Islet of Langerhans (tissue), 1 donor: ENCODE measurements around the gene FIG4.
"Not testable (repeated sequence)": the region's sequence is repeated elsewhere in the genome, so short reads cannot be mapped to it uniquely, and the experiment has no call there.

Experiments used
- FAIRE-seq: peaks from one replicate; lab custom pipeline; 2011; peaks lifted over from hg19 to GRCh38; lab: Jason Lieb, UNC

FIG4 gene

DNA sequence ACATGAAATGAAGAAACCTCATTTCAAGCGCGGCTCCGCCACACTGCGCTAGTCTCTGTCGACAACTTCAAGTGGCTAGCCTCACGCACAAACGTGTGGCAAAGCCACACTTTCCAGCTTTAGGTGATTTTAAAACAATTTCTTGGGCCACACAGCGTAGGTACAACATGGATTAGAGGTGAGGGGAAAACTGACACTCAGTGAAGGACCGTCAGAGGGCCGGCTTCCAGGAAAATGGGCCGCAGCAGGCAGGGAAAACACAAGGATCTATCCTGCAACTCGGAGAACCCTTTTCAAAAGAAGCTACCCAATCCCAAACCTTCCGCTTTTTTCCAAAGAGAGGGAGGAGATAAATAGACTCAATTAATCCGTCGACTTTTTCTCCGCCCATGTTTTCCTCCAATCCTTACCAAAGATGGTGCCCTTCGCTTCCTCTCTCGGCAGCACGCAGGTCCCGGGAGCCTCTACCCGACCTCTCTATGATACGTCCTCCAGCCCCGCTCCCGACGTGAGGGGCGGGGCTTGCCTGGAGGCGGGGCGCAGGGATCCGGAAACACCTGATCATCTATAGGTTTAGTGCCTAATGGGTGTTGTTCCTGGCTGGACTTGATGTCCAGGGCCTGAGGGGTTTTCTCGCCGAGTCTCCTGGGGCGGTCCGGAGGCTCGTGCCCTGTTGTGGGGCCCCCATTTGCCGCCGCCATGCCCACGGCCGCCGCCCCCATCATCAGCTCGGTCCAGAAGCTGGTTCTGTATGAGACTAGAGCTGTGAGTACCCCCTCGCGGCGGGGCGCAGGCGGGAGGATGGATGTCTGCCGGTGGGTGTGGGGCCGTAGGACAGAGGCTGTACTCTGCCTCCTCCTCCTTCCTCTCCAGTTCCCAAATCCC lies at the start of gene FIG4, which contains the start of gene AK9:
TSS of gene FIG4 (plus strand) at position 560 of the 885 bp plus-strand sequence. CDS start at position 700, 140 bp downstream.
TSS of gene AK9 (minus strand) at position 466 of the 885 bp plus-strand sequence. CDS start 15,457 bp downstream, outside the sequence.
- FAIRE-seq, result peak; percentile 93

DNA sequence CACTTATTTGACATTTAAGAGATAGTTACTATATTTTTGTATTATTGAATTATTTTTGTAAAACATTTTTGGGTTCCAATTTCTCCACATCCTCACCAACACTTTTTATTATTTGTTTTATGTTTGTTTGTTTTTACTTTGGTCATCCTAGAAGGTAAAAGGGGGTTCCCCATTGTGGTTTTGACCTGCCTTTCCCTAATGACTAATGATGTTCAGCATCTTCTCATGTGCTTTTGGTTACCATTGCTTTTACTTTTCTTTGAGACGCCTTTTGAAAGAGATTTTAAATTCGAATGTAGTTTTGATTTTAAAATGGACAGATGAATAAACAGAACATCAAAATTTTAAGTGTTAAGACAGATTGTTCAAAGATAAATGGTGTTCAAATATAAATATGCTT lies 47.0 kb upstream of the FIG4 start:
- FAIRE-seq, result no peak

DNA sequence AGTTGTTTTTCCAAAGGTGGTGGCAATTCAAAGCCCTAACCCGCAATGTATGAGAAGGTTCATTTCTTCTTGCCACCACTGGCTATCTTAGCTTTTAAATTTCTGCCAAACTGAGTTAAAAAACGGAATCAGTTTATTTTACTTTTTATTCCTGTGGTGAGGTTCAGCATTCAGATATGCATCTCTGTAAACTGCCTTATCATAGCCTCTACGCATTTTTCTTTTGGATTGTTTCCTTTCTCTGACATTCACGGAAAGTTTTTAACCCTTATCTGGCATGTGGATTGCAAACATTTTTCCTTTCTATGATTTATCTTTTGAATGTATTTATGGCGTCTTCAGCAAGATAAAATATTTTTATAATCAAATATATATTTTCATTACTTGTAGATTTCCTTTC lies 37.8 kb upstream of the FIG4 start:
- no peak for FAIRE-seq

DNA sequence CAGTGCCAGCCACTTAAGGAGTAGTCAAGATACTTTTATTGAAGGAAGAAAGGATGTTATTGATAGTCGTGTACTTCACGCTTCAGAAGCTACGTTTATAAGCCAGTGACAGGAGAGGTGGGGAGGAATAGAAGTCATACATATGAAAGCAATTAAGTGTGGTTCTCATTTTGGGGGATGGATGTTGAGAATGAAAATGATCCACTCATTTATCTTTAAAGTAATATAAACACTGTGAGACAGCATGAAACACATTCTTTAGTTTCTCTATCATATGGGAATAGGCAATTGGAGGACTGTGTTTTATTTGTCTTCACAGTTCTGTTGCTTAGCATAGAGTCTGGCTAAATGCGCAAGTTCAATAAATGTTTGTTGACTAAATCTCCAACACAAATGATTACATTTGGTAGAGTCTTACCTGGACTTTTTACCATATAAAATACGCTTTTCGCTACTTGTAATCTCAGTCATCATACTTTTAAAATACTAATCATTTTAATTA lies 35.3 kb upstream of the FIG4 start:
- FAIRE-seq, result no peak

DNA sequence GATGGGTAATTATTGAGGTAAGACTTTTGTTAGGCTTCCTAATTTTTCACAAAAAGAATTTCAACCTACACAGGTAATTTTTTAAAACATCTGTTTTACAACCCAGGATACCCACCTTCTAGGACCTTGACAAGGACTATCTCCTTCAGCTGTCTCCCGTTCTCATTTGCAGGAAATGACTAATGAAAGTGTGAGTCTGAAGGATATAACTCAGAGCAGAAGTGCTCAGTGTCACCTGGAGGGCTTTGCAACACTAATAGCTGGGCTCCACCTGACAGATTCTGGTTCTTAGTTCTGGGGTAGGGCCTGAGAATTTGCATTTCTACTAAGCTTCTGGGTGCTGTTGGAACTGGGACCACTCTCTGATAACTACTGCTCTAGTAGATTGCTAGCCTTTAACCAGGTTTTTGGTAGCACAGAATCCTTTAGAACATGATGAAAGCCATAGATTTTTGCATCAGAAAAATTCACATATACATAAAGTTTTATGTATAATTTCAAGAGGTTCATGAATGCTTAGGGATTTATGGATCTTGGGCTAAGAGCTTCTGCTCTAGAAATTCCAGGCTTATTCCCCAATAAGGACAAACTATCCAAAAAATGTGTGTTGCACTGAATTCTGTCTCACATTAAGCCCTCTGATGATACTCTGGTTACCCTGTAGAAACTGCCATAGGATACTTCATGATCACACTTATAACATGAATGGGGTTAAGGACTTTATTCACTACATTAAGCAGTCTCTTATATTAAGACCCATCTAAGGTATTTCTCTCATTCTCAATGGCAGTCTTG lies 30.4 kb upstream of the FIG4 start:
- FAIRE-seq, result no peak

DNA sequence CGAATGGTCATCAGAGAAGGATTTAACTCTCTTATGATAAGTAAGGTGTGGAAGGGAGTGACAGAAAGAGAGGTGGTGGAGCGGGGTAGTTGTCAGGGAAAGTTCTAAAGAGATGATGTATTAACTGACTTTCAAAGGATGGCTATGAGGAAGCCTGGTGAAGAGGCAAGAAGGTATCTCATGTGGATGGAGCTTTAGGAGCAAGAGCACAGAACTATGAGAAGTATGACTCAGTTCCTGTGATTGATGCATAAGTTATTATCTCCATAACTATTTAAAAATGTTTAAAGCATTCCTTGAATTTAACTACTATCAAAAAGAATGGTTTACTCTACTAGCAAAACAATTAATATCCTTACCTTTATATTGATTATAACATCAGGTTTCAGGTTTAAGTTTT lies 28.9 kb upstream of the FIG4 start:
- no peak for FAIRE-seq

DNA sequence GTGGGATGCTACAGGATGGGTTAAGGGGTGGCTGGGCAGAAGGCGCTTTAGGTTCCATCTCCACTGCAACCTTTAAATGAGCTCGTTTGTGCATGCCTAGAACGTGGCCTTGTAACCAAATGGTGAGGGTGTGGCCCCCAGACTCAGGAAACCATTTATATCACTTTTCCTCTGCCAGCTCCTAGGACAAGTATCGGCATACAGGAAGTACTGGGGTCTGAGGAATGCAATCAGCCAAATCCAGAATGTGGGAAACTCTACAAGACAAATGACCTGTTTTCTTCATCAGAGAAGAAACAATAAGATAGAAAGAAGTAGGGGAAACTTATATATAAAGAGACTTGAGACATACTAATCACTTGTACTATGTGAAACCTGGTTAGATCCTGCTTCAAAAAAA lies 21.3 kb upstream of the FIG4 start:
- no peak for FAIRE-seq

DNA sequence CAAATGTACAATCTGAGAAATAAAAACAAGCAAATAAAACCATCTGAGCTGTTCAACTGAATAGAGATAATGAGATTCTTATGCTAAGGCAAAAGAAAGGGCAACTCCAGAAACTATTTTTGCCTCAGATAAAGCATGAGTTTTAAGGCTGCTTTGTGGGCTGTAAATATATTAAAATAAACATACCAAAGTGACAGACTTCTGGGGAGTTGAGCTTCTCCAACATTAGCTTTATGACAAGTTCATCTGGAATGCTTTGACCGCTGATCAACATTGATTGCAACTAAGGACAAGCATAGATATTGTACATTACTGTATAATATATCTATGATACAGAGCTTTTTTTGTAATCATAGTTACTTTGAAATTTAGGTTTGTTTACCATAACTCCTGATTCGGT lies 19.4 kb upstream of the FIG4 start:
- no peak for FAIRE-seq

DNA sequence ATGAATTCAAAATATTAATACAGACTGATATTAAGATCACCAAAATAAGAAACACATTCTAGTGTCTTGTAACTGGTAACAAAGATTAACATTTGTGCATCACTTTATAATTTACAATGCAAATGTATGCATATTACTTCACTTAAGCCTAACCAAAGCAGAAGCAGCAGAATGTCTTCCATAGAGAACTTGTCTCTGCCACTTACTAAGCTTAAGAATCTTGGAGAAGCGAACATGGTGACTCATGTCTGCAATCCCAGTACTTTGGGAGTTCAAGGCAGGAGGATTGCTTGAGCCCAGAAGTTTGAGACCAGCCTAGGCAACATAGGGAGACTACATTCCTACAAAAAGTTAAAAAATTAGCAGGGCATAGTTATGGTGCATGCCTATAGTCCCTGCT lies 18.9 kb upstream of the FIG4 start:
- FAIRE-seq, result peak; percentile 27

DNA sequence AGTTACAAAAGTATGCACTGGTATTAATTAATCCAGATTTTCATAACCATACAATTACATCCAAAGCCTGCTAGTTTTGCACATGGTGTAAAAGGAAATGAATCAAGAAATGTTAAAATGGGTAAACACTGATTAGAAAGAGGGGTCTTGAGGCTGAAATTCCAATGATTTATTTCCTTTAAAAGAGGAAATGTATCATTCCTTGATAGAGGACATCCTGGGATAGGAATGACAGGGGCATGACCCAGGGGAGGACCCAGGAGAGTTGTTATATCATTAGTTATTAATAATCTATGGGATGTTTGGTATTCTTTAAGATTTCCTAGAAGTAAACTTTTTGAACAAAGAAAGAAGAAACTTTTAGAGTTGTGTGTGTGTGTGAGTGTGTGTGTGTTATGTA lies 18.3 kb upstream of the FIG4 start:
- no peak for FAIRE-seq

DNA sequence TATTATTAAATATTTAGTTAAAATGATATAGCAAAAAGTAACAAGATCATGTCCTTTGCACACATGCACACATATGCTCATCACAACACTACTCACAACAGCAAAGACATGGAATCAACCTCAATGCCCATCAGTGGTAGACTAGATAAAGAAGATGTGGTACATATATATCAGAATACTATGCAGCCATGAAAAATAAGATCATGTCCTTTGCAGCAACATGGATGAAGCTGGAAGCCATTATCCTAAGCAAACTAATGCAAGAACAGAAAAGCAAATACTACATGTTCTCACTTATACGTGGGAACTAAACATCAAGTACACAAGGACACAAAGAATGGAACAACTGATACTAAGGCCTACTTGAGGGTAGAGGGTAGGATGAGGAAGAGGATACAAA lies 14.4 kb upstream of the FIG4 start:
- no peak for FAIRE-seq

DNA sequence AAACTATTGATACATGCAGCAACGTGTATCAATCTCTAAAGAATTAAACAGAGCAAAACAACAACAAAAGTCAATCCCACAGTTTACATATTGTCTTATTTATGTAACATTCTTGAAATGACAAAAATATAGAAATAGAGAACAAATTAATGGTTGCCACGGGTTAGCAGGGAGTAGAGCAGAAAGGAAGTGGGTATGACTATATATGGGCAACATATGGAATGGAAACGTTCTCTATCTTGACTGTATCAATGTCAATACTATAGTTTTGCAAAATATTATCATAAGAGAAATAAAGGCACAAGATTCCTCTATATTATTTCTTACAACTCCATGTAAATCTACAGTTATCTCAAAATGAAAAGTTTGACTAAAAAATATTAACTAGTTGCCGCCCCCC lies 12.9 kb upstream of the FIG4 start:
- no peak for FAIRE-seq

DNA sequence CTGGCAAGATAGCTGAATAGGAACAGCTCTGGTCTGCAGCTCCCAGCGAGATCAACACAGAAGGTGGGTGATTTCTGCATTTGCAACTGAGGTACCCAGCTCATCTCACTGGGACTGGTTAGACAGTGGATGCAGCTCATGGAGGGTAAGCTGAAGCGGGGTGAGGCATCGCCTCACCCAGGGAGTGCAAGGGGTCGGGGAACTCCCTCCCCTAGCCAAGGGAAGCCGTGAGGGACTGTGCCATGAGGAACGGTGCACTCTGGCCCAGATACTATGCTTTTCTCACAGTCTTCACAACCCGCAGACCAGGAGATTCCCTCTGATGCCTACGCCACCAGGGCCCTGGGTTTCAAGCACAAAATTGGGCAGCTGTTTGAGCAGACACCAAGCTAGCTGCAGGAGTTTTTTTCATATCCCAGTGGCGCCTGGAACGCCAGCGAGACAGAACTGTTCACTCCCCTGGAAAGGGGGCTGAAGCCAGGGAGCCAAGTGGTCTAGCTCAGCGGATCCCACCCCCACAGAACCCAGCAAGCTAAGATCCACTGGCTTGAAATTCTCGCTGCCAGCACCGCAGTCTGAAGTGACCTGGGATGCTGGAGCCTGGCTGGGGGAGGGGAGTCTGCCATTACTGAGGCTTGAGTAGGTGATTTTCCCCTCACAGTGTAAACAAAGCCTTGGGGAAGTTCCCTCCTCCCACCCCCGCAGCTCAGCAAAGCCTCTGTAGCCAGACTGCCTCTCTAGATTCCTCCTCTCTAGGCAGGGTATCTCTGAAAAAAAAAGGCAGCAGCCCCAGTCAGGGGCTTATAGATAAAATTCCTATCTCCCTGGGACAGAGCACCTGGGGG lies 12.2 kb upstream of the FIG4 start:
- not testable (repeated sequence) for FAIRE-seq

DNA sequence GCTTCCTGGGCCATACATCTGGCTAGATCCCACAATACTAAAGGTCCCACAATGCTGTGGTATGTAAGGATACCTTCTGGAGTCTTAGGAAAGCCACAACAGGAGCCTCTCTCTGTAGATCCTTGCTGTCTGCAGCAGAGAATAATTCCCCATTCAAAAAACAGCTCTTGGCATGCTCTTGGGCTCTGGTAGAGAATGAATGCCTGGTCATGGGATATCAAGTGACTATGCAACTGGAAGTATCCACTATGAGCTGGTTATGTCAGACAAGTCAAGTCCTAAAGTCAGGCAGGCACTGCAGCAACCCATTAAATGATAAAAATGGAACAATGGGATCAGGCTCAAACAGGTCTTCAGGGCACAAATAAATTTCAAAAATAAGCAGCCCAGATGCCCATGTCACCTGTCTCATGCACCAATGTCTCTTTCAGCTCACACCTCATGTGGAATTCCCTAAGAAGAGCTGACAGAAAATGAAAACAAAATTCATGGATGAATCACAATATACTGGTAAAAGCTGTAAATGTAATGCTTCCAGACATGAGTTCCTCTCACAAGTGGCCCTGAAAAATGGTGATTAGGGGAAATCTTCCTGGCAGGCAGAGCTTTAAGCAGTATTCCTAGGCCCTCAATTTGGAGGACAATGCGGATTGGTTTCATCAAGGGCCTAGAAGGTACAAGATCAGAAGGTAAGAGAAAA lies 4.4 kb upstream of the FIG4 start:
- FAIRE-seq, result no peak

DNA sequence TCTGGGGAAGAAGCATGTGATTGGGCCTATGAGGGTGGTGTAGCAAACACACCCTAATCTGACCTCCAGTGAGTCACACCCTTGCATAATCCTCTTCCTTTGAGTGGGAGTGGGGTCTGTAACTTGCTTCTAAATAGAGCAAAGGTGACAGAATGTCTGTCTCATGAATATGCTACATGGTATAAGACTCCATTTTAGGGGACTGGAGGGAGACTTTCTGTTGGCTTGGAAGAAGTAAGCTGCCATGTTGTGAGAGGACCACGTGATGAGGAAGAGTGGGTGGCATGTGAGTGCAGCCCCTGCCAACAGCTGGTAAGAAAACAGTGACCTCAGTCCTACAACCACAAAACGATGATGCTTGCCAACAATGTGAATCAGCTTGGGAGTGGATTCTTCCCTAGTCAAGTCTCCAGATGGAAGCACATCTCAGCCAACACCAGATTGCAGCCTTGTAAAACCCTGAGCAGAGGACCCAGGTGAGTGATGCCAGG lies 3.8 kb upstream of the FIG4 start:
- no peak for FAIRE-seq

DNA sequence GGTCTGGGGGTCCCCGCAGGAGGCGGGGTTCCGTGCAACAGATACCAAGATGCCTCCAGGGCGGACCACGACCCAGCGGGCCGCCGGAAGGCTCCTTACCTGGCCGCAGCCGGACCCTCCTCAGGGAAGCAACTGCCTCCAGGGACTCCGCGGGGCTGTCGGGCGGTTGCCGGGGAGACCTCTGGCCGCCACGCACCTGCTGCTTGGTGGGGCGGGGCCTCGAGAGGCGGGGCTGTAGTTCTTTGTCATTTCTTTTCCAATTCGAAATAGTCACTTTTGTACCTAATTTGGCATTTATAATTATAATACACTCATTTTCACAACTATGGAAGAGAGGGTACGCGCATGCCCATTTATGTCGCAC lies 741 bp upstream of the FIG4 start:
- no peak for FAIRE-seq

DNA sequence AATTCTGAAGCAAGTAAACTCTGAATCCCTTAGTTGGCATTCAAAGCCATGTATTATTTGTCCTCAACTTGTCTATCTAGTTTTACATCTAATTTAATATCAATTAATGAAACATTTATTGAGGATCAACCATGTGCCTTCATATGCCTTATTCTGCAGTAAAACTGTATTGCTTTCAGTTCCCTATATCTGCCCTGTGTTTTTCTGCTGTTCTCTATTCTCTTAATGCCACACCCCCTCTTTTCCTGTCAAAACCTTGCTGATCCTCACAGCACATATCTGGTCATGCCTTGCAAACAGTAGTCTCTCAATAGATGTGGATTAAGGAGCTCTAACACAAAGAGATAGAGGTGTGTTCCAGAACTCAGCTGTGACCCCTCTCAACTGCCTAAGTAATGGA lies 2.0 kb downstream of the FIG4 start:
- FAIRE-seq, result no peak

DNA sequence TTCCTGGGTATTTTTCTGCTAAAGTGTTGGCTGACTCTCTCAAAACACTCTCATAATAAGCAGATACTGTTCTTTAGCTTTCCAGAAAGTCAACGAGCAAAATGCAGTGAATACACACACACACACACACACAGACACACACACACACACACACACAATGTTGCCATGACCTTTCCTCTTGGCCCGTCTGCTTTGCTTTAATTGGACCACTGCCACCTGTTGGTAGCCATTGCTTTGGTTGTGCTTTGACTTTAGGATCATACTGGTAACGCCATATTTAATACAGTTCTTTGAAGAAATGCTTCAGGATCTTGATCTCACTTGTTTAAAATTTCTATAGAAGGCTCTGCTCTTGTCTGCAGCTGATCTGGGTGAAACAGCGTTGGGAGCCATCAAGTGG lies 4.4 kb downstream of the FIG4 start:
- no peak for FAIRE-seq

DNA sequence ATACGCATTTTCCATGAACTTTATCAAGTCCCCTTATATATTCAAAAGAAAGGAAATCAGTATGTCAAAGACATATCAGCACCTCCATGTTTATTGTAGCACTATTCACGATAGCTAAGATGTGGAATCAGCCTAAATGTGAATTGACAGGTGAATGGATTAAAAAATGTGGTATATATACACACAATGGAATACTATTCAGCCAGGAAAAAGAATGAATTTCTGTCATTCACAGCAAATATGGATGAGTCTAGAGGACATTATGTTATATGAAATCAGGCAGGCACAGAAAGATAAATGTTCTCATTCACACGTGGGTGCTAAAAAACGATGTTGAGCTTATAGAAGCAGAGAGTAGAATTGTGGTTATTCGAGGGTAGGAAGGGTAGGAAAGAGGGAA lies 5.3 kb downstream of the FIG4 start:
- FAIRE-seq, result no peak

DNA sequence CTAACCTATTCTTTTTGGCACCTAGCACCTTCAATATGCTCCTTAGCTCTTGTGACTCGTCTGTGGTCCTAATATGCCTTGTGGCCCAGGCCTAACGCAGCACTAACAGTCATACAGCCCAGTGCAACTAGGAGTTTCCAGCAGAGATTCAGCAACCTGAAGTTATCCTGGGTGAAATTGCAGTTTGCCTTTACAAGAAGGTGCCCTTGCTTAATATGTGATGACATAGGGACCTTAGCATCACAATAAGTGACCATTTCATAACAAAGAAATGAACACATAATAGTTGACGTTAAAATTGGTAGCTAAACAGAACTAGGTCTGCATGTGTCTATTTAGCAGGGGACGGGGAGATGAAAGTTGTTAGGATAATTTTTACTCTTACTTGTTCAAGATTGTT lies 10.1 kb downstream of the FIG4 start:
- no peak for FAIRE-seq

DNA sequence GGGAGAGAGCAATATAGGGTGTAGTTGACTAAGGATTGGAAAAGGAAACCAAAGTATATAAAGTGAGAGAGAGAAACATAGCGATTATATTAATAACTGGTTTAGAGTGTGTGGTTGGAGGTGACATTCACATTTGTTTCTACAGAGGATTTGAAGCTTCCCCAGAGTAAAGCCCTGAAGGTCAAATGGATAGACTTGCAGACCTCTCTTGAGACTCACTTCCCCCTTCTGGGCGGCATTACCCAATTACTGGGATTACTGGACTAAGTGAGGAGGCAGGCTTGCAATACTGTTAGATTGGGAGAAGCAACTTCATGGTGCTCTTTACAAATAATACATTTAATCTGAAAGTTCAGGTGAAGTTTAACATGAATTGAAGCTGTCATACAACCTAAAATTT lies 10.7 kb downstream of the FIG4 start:
- no peak for FAIRE-seq

DNA sequence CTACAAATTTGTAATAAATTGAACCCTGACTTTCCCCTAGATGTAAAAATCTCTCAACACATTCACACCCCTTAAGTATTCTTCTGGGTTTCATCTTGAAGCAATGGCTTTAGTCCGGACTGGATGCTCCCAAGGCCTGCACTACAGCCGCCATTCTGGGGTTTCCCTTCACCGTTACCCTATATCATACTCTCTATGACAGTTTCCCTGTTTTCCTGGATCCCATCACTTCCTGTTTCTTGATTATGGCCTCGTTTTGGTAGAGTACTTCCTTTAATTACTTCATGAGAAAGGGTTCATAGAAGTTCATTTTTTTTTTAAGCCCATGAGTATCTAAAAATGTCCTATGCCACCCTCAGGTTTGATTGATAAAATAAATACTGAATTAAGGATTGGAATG lies 11.7 kb downstream of the FIG4 start:
- FAIRE-seq, result no peak
